ENCODE measurements around the gene DHRS11.
A peak's percentile ranks its signal among the peaks of the same experiment; 100 is the strongest.

Gene DHRS11

GRCh38 chr17:36591434-36592315, at the start of gene DHRS11:
Gene DHRS11 (plus strand): TSS chr17:36591879. CDS start chr17:36592010, 131 bp downstream.
- DNase-seq (ENCODE audit: low read depth in 3 of 3), result peak; percentile 66 to 83 (median 73)

GRCh38 chr17:36542755-36543154, 48.9 kb upstream of the DHRS11 start:
- DNase-seq (ENCODE audit: low read depth in 3 of 3), result no peak

- DNase-seq (ENCODE audit: low read depth in 3 of 3), result no peak
These were observed 47.7 kb upstream of the DHRS11 start for GRCh38 chr17:36544044-36544306.

GRCh38 chr17:36544307-36545076, 47.2 kb upstream of the DHRS11 start, which contains the start of gene GGNBP2:
Gene GGNBP2 (plus strand): TSS chr17:36544919. CDS start chr17:36545725, 806 bp downstream.
- DNase-seq (ENCODE audit: low read depth in 3 of 3), result peak; percentile 81 to 90 (median 88)

GRCh38 chr17:36545077-36545464, 46.6 kb upstream of the DHRS11 start:
- DNase-seq (ENCODE audit: low read depth in 3 of 3), result no peak

- DNase-seq (ENCODE audit: low read depth in 3 of 3), result peak; percentile 92 to 96 (median 93)
These were observed 45.9 kb upstream of the DHRS11 start for GRCh38 chr17:36545465-36546417.

- DNase-seq (ENCODE audit: low read depth in 3 of 3), result no peak
These were observed 45.1 kb upstream of the DHRS11 start for GRCh38 chr17:36546418-36547093.

GRCh38 chr17:36547776-36548175, 43.9 kb upstream of the DHRS11 start:
- DNase-seq (ENCODE audit: low read depth in 3 of 3), result no peak

- DNase-seq (ENCODE audit: low read depth in 3 of 3), result no peak
These were observed 40.9 kb upstream of the DHRS11 start for GRCh38 chr17:36550491-36551417.

GRCh38 chr17:36553459-36553858, 38.2 kb upstream of the DHRS11 start:
- DNase-seq (ENCODE audit: low read depth in 3 of 3), result no peak

- DNase-seq (ENCODE audit: low read depth in 3 of 3), result no peak
These were observed 25.6 kb upstream of the DHRS11 start for GRCh38 chr17:36566081-36566480.

GRCh38 chr17:36575028-36575427, 16.7 kb upstream of the DHRS11 start:
- no peak for DNase-seq (ENCODE audit: low read depth in 3 of 3)

- no peak for DNase-seq (ENCODE audit: low read depth in 3 of 3)
These were observed 14.9 kb upstream of the DHRS11 start for GRCh38 chr17:36576793-36577192.

- DNase-seq (ENCODE audit: low read depth in 3 of 3), result no peak
These were observed 13.0 kb upstream of the DHRS11 start for GRCh38 chr17:36578671-36579070.

GRCh38 chr17:36583787-36584186, 7.9 kb upstream of the DHRS11 start:
- DNase-seq (ENCODE audit: low read depth in 3 of 3), result no peak

GRCh38 chr17:36586138-36586537, 5.5 kb upstream of the DHRS11 start:
- no peak for DNase-seq (ENCODE audit: low read depth in 3 of 3)

- no peak for DNase-seq (ENCODE audit: low read depth in 3 of 3)
These were observed 1.6 kb upstream of the DHRS11 start for GRCh38 chr17:36590082-36590481.

- DNase-seq (ENCODE audit: low read depth in 3 of 3), result no peak
These were observed 637 bp downstream of the DHRS11 start for GRCh38 chr17:36592316-36592715.

- DNase-seq (ENCODE audit: low read depth in 3 of 3), result no peak
These were observed 1.1 kb downstream of the DHRS11 start for GRCh38 chr17:36592716-36593321.
